Fibroblast of villous mesenchyme (primary cell): ENCODE results near the gene TASP1. TPM values are rescaled to one million over a fixed set of nuclear protein-coding genes. Genes with fewer than 3 reads are reported as not detected.
A peak's percentile ranks its signal among the peaks of the same experiment; 100 is the strongest.

Experiments used
- DNase-seq: peaks from one replicate; pipeline ENCODE4 v3.0.0-alpha.2; 2010; ENCODE audit warnings: low read depth
- H3K4me3 ChIP-seq: 2 replicates; pipeline ENCODE4 v1.5.1; 2011; ENCODE audit warnings: low read depth, mild to moderate bottlenecking, low read length
- CTCF ChIP-seq: IDR thresholded peaks from 2 replicates; pipeline ENCODE4 v1.5.1; 2012; ENCODE audit warnings: low read depth, mild to moderate bottlenecking, low read length; ENCODE audit not compliant: insufficient read depth
- total RNA-seq: library from RNA; depleted of rRNA; stranded (reverse); fragments of >200 nt; gene quantifications from 2 replicates; pipeline ENCODE4 v1.2.3, GENCODE V29; 2012

TASP1 gene
- total RNA-seq, 1 donor: 9.5 TPM

- DNase-seq: peak; percentile 28
- no peak for TF ChIP-seq CTCF
- no peak overlapping the region for H3K4me3 ChIP-seq
These were observed 40.2 kb upstream of the TASP1 start for GRCh38 chr20:13678944-13679343.

GRCh38 chr20:13677241-13677640 is 38.5 kb upstream of the TASP1 start:
- peak; percentile 33 for DNase-seq
- no peak overlapping the region for H3K4me3 ChIP-seq
- no peak for TF ChIP-seq CTCF

- TF ChIP-seq CTCF: no peak
- no peak overlapping the region for H3K4me3 ChIP-seq
- DNase-seq: no peak
These were observed 38.0 kb upstream of the TASP1 start for GRCh38 chr20:13676682-13677081.

GRCh38 chr20:13672690-13673089 is 34.0 kb upstream of the TASP1 start:
- no peak overlapping the region for H3K4me3 ChIP-seq
- no peak for TF ChIP-seq CTCF
- DNase-seq: no peak

- no peak for DNase-seq
- TF ChIP-seq CTCF: no peak
- no peak overlapping the region for H3K4me3 ChIP-seq
These were observed 33.2 kb upstream of the TASP1 start for GRCh38 chr20:13671916-13672378.

GRCh38 chr20:13671512-13671911 is 32.8 kb upstream of the TASP1 start:
- no peak for DNase-seq
- H3K4me3 ChIP-seq: no peak overlapping the region
- TF ChIP-seq CTCF: no peak

GRCh38 chr20:13670160-13670559 is 31.4 kb upstream of the TASP1 start:
- no peak for TF ChIP-seq CTCF
- DNase-seq: no peak
- no peak overlapping the region for H3K4me3 ChIP-seq
